GM23248 (cell line): ENCODE data around the gene SEPTIN3.

Experiments
- EZH2 ChIP-seq: fragments of 200-600 bp; sonication (generic); IDR thresholded peaks from 2 replicates; pipeline ENCODE4 v1.6.1; 2018; ENCODE audit warnings: antibody characterized with exemption, mild to moderate bottlenecking; ENCODE audit not compliant: insufficient read depth, poor library complexity, severe bottlenecking
- EZH2phosphoT487 ChIP-seq: fragments of 200-600 bp; sonication (generic); IDR thresholded peaks from 2 replicates; pipeline ENCODE4 v1.6.1; 2018; ENCODE audit warnings: antibody characterized with exemption, moderate library complexity, mild to moderate bottlenecking, low read depth; ENCODE audit not compliant: insufficient read depth

GRCh38 chr22:41989246-41989645, 20.0 kb downstream of the SEPTIN3 start:
- TF ChIP-seq EZH2 (no peak), EZH2phosphoT487 (no peak)
